ENCODE results near the gene ATP11A.

DNA sequence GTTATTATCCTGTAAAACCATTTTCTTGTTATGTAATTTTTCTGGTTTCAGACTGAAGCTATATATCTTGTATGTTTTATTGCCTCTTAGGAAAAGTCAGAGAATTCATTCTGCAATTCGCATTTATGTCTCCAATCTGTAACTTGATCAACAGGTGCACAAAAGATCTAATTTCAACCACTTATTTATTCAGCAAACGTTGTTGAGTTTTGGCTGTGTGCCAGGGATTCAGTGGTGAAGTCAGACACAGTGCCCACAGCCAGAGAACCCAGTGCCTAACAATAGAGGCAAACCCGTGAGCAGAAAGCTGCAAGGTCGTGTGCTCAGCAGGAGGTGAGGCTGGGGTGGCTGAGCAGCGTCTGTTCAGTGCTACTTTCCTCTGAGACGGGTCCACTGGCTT, 159.7 kb downstream of the ATP11A start:
- TF ChIP-seq, protein P1, sequence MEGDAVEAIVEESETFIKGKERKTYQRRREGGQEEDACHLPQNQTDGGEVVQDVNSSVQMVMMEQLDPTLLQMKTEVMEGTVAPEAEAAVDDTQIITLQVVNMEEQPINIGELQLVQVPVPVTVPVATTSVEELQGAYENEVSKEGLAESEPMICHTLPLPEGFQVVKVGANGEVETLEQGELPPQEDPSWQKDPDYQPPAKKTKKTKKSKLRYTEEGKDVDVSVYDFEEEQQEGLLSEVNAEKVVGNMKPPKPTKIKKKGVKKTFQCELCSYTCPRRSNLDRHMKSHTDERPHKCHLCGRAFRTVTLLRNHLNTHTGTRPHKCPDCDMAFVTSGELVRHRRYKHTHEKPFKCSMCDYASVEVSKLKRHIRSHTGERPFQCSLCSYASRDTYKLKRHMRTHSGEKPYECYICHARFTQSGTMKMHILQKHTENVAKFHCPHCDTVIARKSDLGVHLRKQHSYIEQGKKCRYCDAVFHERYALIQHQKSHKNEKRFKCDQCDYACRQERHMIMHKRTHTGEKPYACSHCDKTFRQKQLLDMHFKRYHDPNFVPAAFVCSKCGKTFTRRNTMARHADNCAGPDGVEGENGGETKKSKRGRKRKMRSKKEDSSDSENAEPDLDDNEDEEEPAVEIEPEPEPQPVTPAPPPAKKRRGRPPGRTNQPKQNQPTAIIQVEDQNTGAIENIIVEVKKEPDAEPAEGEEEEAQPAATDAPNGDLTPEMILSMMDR (IDR thresholded peaks at IDR 0.05; ENCODE audit: poor library complexity) = no peak
- no peak for TF ChIP-seq EZH2 (IDR thresholded peaks at IDR 0.05; ENCODE audit: borderline replicate concordance)
- TF ChIP-seq EZH2phosphoT487 (IDR thresholded peaks at IDR 0.05; ENCODE audit: low read depth, severe bottlenecking, unreplicated experiment) = no peak
